Measurements from ENCODE around the gene PPIF. TPM values are rescaled to one million over a fixed set of nuclear protein-coding genes. Genes with fewer than 3 reads are reported as not detected.

Gene PPIF
- total and polyA plus RNA-seq, 3 donors from 2014 or later: 80.1 to 106 (median 82.1) TPM

DNA sequence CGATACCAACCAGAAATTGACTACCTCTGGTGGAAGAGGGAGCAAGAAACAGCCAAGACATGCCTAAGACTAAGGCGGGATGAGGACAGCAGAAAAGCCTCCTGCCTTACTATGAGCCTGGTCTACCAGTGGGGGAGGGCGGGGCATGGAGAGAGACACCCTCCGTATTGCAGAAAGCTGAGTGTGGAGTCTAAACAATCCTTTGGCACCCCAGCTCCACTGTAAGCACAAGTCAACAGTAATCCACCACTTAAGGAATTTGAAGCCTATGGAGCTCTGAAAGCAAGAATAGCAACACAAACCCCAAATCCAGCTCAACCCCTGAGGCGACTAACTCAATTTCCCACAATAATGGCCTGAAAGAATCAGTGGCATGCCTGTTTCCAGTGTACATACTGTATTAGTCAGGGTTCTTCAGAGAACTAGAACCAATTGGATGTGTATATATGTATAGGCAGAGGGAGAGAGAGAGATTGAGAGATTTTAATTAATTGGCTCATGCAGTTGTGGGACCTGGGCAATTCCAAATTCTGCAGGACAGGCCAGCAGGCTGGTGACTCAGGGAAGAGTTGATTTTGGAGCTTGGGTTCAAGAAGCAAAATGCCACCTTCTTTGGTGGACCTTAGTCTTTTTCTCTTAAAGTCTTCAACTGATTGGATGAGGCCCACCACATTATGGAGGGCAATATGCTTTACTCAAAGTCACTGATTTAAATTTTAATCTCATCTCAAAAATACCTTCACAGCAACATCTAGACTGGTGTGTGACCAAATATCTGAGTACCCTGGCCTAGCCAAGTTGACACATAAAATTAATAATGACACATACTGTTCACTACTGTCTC lies 13.5 kb downstream of the PPIF start:
- H3K27ac ChIP-seq: no peak overlapping the region
- 95 to 96% methylated on average over 5 of the region's 5 CpGs for WGBS, 2 donors
- no peaks in the 10 kb centered on the region for H3K27me3 ChIP-seq
- DNase-seq: peak; percentile 4
- intact Hi-C loops (cut with DNase I; ENCODE audit: low total_unique reads): no loop called here
- H3K4me1 ChIP-seq: no peaks in the 10 kb centered on the region
- no peaks in the 10 kb centered on the region for H3K36me3 ChIP-seq (ENCODE audit: low read depth, missing control alignments)
- no peaks in the 10 kb centered on the region for H3K9me3 ChIP-seq
- no peak overlapping the region for H3K4me3 ChIP-seq
- TF ChIP-seq POLR2A (IDR thresholded peaks at IDR 0.05): no peak
- TF ChIP-seq, protein P1, sequence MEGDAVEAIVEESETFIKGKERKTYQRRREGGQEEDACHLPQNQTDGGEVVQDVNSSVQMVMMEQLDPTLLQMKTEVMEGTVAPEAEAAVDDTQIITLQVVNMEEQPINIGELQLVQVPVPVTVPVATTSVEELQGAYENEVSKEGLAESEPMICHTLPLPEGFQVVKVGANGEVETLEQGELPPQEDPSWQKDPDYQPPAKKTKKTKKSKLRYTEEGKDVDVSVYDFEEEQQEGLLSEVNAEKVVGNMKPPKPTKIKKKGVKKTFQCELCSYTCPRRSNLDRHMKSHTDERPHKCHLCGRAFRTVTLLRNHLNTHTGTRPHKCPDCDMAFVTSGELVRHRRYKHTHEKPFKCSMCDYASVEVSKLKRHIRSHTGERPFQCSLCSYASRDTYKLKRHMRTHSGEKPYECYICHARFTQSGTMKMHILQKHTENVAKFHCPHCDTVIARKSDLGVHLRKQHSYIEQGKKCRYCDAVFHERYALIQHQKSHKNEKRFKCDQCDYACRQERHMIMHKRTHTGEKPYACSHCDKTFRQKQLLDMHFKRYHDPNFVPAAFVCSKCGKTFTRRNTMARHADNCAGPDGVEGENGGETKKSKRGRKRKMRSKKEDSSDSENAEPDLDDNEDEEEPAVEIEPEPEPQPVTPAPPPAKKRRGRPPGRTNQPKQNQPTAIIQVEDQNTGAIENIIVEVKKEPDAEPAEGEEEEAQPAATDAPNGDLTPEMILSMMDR (IDR thresholded peaks at IDR 0.05): no peak

GRCh38 chr10:79361726-79362397 lies 14.6 kb downstream of the PPIF start:
- intact Hi-C loops (cut with DNase I; ENCODE audit: low total_unique reads): no loop called here
- TF ChIP-seq, protein P1 (IDR thresholded peaks at IDR 0.05): no peak
- no peak for TF ChIP-seq POLR2A (IDR thresholded peaks at IDR 0.05)
- no peak for DNase-seq
- WGBS, 2 donors: 84 to 87% methylated on average over 4 of the region's 4 CpGs
- Histone ChIP-seq H3K27me3 (no peaks in the 10 kb centered on the region), H3K9me3 (no peaks in the 10 kb centered on the region), H3K4me3 (no peak overlapping the region), H3K27ac (no peak overlapping the region), H3K4me1 (no peaks in the 10 kb centered on the region), H3K36me3 (ENCODE audit: low read depth, missing control alignments) (no peaks in the 10 kb centered on the region)

GRCh38 chr10:79367426-79368189 lies 20.3 kb downstream of the PPIF start:
- TF ChIP-seq POLR2A (IDR thresholded peaks at IDR 0.05): no peak
- 86 to 88% methylated on average over 6 of the region's 6 CpGs for WGBS, 2 donors
- Histone ChIP-seq H3K4me1 (no peaks in the 10 kb centered on the region), H3K9me3 (no peaks in the 10 kb centered on the region), H3K27me3 (no peaks in the 10 kb centered on the region), H3K36me3 (ENCODE audit: low read depth, missing control alignments) (no peaks in the 10 kb centered on the region), H3K27ac (no peak overlapping the region), H3K4me3 (no peak overlapping the region)
- no peak for DNase-seq
- intact Hi-C loops (cut with DNase I; ENCODE audit: low total_unique reads): no loop called here

- H3K36me3 ChIP-seq (ENCODE audit: low read depth, missing control alignments): no peaks in the 10 kb centered on the region
- no peak overlapping the region for H3K4me3 ChIP-seq
- H3K4me1 ChIP-seq: peaks cover 3% of the 10 kb centered on the region
- no peaks in the 10 kb centered on the region for H3K27me3 ChIP-seq
- H3K27ac ChIP-seq: no peak overlapping the region
- 66 to 70% methylated on average over 4 of the region's 4 CpGs for WGBS, 2 donors
- no peaks in the 10 kb centered on the region for H3K9me3 ChIP-seq
- TF ChIP-seq POLR2A (IDR thresholded peaks at IDR 0.05): no peak
- TF ChIP-seq, protein P1 (IDR thresholded peaks at IDR 0.05): no peak
- peak; percentile 7 for DNase-seq
- intact Hi-C loops (cut with DNase I; ENCODE audit: low total_unique reads): no loop called here
These were observed 25.6 kb downstream of the PPIF start for GRCh38 chr10:79372871-79373270.

Data from testis (tissue), 3 donors.